GM12874 (cell line): Measurements from ENCODE around the gene LSM5.

Experiments used
- TF ChIP-seq, protein P1 (sequence below): IDR thresholded peaks from 2 replicates; pipeline ENCODE4 v1.5.1; 2011; ENCODE audit warnings: low read depth, mild to moderate bottlenecking, control low read depth, low read length, moderate library complexity; ENCODE audit not compliant: insufficient read depth

The LSM5 gene

DNA sequence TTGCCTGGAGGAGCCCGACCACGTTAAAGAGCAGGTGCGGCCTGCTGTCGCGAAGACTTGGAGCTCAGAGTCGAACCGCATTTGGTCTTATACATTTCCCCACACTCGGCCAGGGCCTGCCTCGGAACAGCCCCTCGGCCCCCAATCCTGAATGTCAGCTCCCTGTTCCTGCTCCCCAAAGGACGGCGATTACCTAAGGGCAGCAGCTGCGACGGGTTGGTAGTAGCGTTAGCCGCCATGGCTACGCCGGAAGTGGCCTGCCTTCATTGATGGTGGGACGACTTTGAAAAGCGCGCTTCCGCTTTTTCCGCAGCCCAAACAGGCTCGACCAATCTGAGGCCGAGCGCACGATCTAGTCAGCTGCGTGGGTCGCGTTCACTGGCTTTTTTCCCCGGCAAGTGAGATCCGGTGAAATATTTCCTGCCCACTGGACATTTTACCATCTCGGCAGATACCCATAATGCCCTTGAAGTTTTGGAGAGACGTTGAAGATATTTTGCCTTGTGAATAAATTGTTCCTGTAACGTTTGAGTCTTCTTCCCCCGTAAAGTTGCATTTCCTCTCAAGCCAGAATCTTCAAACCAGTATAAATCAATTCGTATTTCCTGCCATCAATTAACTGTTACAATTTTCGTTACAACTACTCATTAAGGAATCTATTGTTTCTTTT is at the start of gene LSM5:
TSS of gene LSM5 (minus strand) at position 254 of the 670 bp plus-strand sequence. CDS start at position 239, 15 bp downstream.
- TF ChIP-seq, protein P1, sequence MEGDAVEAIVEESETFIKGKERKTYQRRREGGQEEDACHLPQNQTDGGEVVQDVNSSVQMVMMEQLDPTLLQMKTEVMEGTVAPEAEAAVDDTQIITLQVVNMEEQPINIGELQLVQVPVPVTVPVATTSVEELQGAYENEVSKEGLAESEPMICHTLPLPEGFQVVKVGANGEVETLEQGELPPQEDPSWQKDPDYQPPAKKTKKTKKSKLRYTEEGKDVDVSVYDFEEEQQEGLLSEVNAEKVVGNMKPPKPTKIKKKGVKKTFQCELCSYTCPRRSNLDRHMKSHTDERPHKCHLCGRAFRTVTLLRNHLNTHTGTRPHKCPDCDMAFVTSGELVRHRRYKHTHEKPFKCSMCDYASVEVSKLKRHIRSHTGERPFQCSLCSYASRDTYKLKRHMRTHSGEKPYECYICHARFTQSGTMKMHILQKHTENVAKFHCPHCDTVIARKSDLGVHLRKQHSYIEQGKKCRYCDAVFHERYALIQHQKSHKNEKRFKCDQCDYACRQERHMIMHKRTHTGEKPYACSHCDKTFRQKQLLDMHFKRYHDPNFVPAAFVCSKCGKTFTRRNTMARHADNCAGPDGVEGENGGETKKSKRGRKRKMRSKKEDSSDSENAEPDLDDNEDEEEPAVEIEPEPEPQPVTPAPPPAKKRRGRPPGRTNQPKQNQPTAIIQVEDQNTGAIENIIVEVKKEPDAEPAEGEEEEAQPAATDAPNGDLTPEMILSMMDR: no peak

GRCh38 chr7:32539366-32539765 is 49.2 kb upstream of the LSM5 start:
- TF ChIP-seq, protein P1: no peak

GRCh38 chr7:32537760-32538159 is 47.6 kb upstream of the LSM5 start:
- TF ChIP-seq, protein P1: no peak

- TF ChIP-seq, protein P1: no peak
These were observed 46.4 kb upstream of the LSM5 start for GRCh38 chr7:32536585-32536984.

- TF ChIP-seq, protein P1: no peak
These were observed 45.8 kb upstream of the LSM5 start for GRCh38 chr7:32536016-32536415.

DNA sequence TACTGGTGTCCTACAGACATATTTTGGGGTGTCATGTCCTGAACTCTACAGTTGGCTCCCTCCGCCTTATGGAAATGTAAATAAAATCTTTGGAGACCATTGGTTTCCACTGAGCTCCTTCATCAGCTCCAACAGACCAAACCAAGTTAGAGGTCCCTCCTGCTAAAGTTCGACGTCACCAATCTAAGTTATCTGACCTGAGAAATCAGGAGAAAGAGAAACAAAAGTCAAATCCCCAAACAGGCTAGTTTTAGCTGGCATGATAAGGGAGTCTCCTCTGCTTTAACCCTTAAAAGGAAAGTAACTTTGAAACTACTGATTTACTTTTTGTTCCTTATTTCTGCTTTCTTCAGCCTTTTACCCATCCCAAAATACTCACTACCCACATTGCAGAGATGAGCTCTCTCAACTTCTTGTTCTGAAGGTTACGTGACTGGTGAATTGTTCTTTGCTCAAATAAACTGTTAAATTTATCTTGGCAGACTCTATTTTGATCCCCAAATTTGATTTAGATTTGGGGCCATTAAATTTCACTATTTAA is 45.1 kb upstream of the LSM5 start:
- TF ChIP-seq, protein P1: no peak

DNA sequence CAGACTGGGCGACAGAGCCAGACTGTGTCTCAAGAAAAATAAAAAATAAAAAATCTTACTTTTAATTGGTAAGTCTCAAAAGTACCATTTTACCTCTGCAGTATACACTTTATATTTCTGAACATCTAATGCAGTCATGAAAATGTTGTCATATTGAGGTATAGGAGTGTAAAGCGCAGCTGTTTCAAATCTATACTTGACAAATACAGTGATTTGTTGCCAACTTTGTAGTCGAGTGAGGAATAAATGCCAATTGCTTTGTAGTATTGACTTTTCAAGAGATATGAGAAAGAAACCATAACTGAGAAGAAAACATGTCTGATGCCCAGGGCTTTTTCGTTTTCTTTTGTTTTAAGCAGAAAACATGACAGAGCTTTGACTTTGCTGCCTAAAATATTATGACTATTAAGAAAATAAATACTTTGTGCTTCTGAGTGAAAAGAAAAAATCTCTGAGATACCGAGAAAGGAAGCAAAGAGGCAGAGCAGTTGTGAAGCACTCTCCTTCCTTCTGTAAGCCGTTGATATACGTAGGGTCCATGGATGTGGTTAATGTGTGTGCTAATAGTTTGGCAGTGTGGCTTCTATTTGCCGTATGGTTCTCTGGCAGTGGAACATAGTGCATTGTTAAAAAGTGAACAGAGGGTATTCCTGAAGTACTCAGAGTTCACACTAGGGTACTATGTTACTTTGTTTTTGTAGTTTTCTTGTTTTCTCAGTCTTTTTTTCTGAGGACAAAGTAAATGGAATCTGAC is 43.3 kb upstream of the LSM5 start:
- TF ChIP-seq, protein P1: no peak
